OCI-LY7 (cell line): ENCODE measurements around the gene ZNF593. TPM values are rescaled to one million over a fixed set of nuclear protein-coding genes. Genes with fewer than 3 reads are reported as not detected.

Source experiments
- BruUV-seq: library from RNA; stranded (reverse); fragments of 400-500 nt; replicated peaks from 2 replicates; lab custom pipeline; 2021; lab: Mats Ljungman, UMichigan
- CTCF ChIA-PET: fragments of 300-600 bp; sonication (Branson Sonifier 250); formaldehyde crosslinking; loops from one replicate; lab custom pipeline; 2022; ENCODE audit warnings: antibody characterized with exemption; ENCODE audit not compliant: unreplicated experiment; lab: Charles Lee
- POLR2A ChIA-PET: fragments of 300-600 bp; sonication (Branson Sonifier 250); formaldehyde crosslinking; loops from one replicate; lab custom pipeline; 2022; ENCODE audit warnings: antibody characterized with exemption; lab: Charles Lee
- DNase-seq: peaks from one replicate; pipeline ENCODE4 v3.0.0-alpha.2; 2015; ENCODE audit warnings: low spot score
- H2AFZ ChIP-seq: fragments of 200-600 bp; sonication (generic), shearing (Covaris generic); 2 replicates; pipeline ENCODE4 v1.6.1; 2014; ENCODE audit warnings: mild to moderate bottlenecking, antibody characterized with exemption, low read length, moderate library complexity
- H3K27ac ChIP-seq: fragments of 200-600 bp; sonication (generic); 2 replicates; pipeline ENCODE4 v1.5.1; 2014; ENCODE audit warnings: mixed run types, low read depth, mild to moderate bottlenecking, moderate library complexity, low read length, inconsistent platforms; ENCODE audit not compliant: poor library complexity, severe bottlenecking
- H3K36me3 ChIP-seq: fragments of 200-600 bp; sonication (generic); 2 replicates; pipeline ENCODE4 v1.6.1; 2014; ENCODE audit warnings: mild to moderate bottlenecking, antibody characterized with exemption, low read length, moderate library complexity, mixed read lengths; ENCODE audit not compliant: insufficient read depth
- H3K4me1 ChIP-seq: fragments of 200-600 bp; sonication (generic); 2 replicates; pipeline ENCODE4 v1.5.1; 2014; ENCODE audit warnings: mild to moderate bottlenecking, low read length; ENCODE audit not compliant: insufficient read depth, poor library complexity, severe bottlenecking
- H3K4me2 ChIP-seq: fragments of 200-600 bp; sonication (generic); 2 replicates; pipeline ENCODE4 v1.6.1; 2014; ENCODE audit warnings: mild to moderate bottlenecking, low read length
- H3K4me3 ChIP-seq: fragments of 200-600 bp; sonication (generic); 2 replicates; pipeline ENCODE4 v1.5.1; 2014; ENCODE audit warnings: mild to moderate bottlenecking, low read depth, low read length; ENCODE audit not compliant: poor library complexity, severe bottlenecking
- H3K79me2 ChIP-seq: fragments of 200-600 bp; sonication (generic); 2 replicates; pipeline ENCODE4 v1.6.1; 2016; ENCODE audit warnings: low read depth, mild to moderate bottlenecking, low read length, moderate library complexity, mixed read lengths; ENCODE audit not compliant: insufficient read depth
- H3K9me2 ChIP-seq: fragments of 200-600 bp; sonication (generic); 2 replicates; pipeline ENCODE4 v1.6.1; 2016; ENCODE audit warnings: mild to moderate bottlenecking, low read length, mixed read lengths; ENCODE audit not compliant: insufficient read depth
- H3K9me3 ChIP-seq: fragments of 200-600 bp; sonication (generic); 2 replicates; pipeline ENCODE4 v1.6.1; 2014; ENCODE audit warnings: mild to moderate bottlenecking, mixed run types, low read length, mixed read lengths
- H4K20me1 ChIP-seq: fragments of 200-600 bp; sonication (generic); 2 replicates; pipeline ENCODE4 v1.6.1; 2014; ENCODE audit warnings: mild to moderate bottlenecking, antibody characterized with exemption, low read length, moderate library complexity, mixed read lengths; ENCODE audit not compliant: insufficient read depth
- EZH2phosphoT487 ChIP-seq: fragments of 200-600 bp; sonication (generic); IDR thresholded peaks from 2 replicates; pipeline ENCODE4 v1.6.1; 2018; ENCODE audit warnings: low read depth, borderline replicate concordance, mild to moderate bottlenecking, mixed run types, antibody characterized with exemption, low read length, moderate library complexity, mixed read lengths
- intact Hi-C: fragments of 100-400 bp; cut with micrococcal nuclease; formaldehyde crosslinking; loops from one replicate; pipeline ENCODE4 v1.10.0; 2022; ENCODE audit not compliant: unreplicated experiment
- total RNA-seq, 2 experiments: library from RNA; depleted of rRNA in 1 of 2; stranded (reverse); fragments of >200 nt in 1 of 2; shearing (Covaris generic) in 1 of 2; gene quantifications; 2 replicates each; pipeline ENCODE4 v1.2.3, GENCODE V29; 2014 to 2022
- TF ChIP-seq, protein P1 (sequence below): fragments of 200-600 bp; sonication (generic); conservative IDR thresholded peaks from 2 replicates; pipeline ENCODE4 v1.5.1; 2014; ENCODE audit warnings: mild to moderate bottlenecking, antibody characterized with exemption, low read length, moderate library complexity, mixed read lengths

Gene ZNF593
- total RNA-seq, 2 experiments from 2014 or later, result 42.8 to 63.6 TPM

DNA sequence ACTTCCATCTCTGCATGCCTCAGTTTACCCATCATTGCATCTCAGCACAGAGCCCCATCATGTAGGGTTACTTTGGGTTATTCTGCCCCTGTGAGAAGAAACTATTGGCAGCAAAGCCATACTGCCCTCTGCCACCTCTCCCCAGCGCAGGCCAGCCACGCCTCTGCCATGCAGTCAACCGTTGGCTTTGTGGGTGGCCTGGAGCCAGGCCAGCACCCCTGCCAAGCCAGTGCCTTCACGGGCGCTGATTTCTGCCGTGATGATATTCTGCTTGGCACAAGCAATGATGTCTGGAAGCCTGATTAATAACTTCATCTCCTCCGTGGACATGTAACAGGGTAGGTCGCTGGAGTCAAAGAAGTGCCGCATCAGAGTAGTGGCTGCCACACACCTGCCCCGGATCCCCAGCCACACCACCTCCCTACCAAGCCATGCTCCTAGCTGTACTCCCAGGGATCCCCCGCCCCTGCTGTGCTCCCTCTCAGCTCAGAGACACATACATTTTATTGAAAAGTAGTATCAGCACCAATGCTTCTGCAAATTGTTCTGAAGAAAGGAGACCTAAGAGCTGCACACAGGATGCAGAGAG lies 49.3 kb downstream of the ZNF593 start:
- Histone ChIP-seq H3K27ac (no peak overlapping the region), H3K36me3 (no peaks in the 10 kb centered on the region), H3K4me1 (no peaks in the 10 kb centered on the region), H2AFZ (no peak overlapping the region), H3K79me2 (no peaks in the 10 kb centered on the region), H3K9me3 (no peaks in the 10 kb centered on the region), H3K4me2 (no peak overlapping the region), H3K4me3 (no peak overlapping the region), H4K20me1 (no peaks in the 10 kb centered on the region; the same call in 1 of the 2 replicates), H3K9me2 (no peaks in the 10 kb centered on the region)
- POLR2A ChIA-PET, result no interaction called here
- intact Hi-C loops, result no loop called here
- CTCF ChIA-PET, result no interaction called here
- DNase-seq, result no peak
- BruUV-seq, result no TSS peak
- no peak for TF ChIP-seq EZH2phosphoT487
- TF ChIP-seq, protein P1, sequence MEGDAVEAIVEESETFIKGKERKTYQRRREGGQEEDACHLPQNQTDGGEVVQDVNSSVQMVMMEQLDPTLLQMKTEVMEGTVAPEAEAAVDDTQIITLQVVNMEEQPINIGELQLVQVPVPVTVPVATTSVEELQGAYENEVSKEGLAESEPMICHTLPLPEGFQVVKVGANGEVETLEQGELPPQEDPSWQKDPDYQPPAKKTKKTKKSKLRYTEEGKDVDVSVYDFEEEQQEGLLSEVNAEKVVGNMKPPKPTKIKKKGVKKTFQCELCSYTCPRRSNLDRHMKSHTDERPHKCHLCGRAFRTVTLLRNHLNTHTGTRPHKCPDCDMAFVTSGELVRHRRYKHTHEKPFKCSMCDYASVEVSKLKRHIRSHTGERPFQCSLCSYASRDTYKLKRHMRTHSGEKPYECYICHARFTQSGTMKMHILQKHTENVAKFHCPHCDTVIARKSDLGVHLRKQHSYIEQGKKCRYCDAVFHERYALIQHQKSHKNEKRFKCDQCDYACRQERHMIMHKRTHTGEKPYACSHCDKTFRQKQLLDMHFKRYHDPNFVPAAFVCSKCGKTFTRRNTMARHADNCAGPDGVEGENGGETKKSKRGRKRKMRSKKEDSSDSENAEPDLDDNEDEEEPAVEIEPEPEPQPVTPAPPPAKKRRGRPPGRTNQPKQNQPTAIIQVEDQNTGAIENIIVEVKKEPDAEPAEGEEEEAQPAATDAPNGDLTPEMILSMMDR, result no peak

Other genes with a start within 250 kb of the ZNF593 start
- gene PAFAH2, start 171.8 kb upstream of the ZNF593 start, total RNA-seq (2014; rRNA removed; shearing (Covaris generic)), result 2.9 and 4.1 TPM in 2 replicates
- gene PAFAH2, start 171.8 kb upstream of the ZNF593 start, total RNA-seq (2022), result 7.3 and 8.7 TPM in 2 replicates
- gene EXTL1, start 148.1 kb upstream of the ZNF593 start, total RNA-seq (2014; rRNA removed; shearing (Covaris generic)), result not detected in 2 replicates
- gene EXTL1, start 148.1 kb upstream of the ZNF593 start, total RNA-seq (2022), result 0.26 and 0.67 TPM in 2 replicates
- not detected in 2 replicates for gene SLC30A2, start 123.8 kb upstream of the ZNF593 start, total RNA-seq (2014; rRNA removed; shearing (Covaris generic))
- gene SLC30A2, start 123.8 kb upstream of the ZNF593 start, total RNA-seq (2022), result not detected in 2 replicates
- gene TRIM63, start 102.3 kb upstream of the ZNF593 start, total RNA-seq (2014; rRNA removed; shearing (Covaris generic)), result not detected in 2 replicates
- not detected in 2 replicates for gene TRIM63, start 102.3 kb upstream of the ZNF593 start, total RNA-seq (2022)
- gene PDIK1L, start 58.1 kb upstream of the ZNF593 start, total RNA-seq (2014; rRNA removed; shearing (Covaris generic)), result 10.4 and 12.9 TPM in 2 replicates
- 17.2 and 21.3 TPM in 2 replicates for gene PDIK1L, start 58.1 kb upstream of the ZNF593 start, total RNA-seq (2022)
- gene FAM110D, start 10.8 kb upstream of the ZNF593 start, total RNA-seq (2014; rRNA removed; shearing (Covaris generic)), result not detected in 2 replicates
- 0.11 TPM in 1 of 2 replicates, not detected in the other for gene FAM110D, start 10.8 kb upstream of the ZNF593 start, total RNA-seq (2022)
- not detected in 2 replicates for gene C1orf232, start 945 bp upstream of the ZNF593 start, total RNA-seq (2014; rRNA removed; shearing (Covaris generic))
- gene C1orf232, start 945 bp upstream of the ZNF593 start, total RNA-seq (2022), result not detected in 2 replicates
- gene ZNF593OS, start 1.9 kb downstream of the ZNF593 start, total RNA-seq (2014; rRNA removed; shearing (Covaris generic)), result not detected in 2 replicates
- gene ZNF593OS, start 1.9 kb downstream of the ZNF593 start, total RNA-seq (2022), result not detected in 2 replicates
- gene CNKSR1, start 7.6 kb downstream of the ZNF593 start, total RNA-seq (2014; rRNA removed; shearing (Covaris generic)), result 0.77 and 2.5 TPM in 2 replicates
- 2.5 and 2.7 TPM in 2 replicates for gene CNKSR1, start 7.6 kb downstream of the ZNF593 start, total RNA-seq (2022)
- not detected in 2 replicates for gene CATSPER4, start 20.7 kb downstream of the ZNF593 start, total RNA-seq (2014; rRNA removed; shearing (Covaris generic))
- gene CATSPER4, start 20.7 kb downstream of the ZNF593 start, total RNA-seq (2022), result not detected in 2 replicates
- 46.4 and 55.2 TPM in 2 replicates for gene CEP85, start 64.3 kb downstream of the ZNF593 start, total RNA-seq (2014; rRNA removed; shearing (Covaris generic))
- 47.1 and 53.6 TPM in 2 replicates for gene CEP85, start 64.3 kb downstream of the ZNF593 start, total RNA-seq (2022)
- gene SH3BGRL3, start 110.2 kb downstream of the ZNF593 start, total RNA-seq (2014; rRNA removed; shearing (Covaris generic)), result 18.6 and 25.3 TPM in 2 replicates
- gene SH3BGRL3, start 110.2 kb downstream of the ZNF593 start, total RNA-seq (2022), result 58.6 and 60.9 TPM in 2 replicates
- gene UBXN11, start 136.7 kb downstream of the ZNF593 start, total RNA-seq (2014; rRNA removed; shearing (Covaris generic)), result 74.2 and 75.8 TPM in 2 replicates
- gene UBXN11, start 136.7 kb downstream of the ZNF593 start, total RNA-seq (2022), result 98.6 and 111 TPM in 2 replicates
- 409 and 470 TPM in 2 replicates for gene CD52, start 148.1 kb downstream of the ZNF593 start, total RNA-seq (2014; rRNA removed; shearing (Covaris generic))
- 677 and 769 TPM in 2 replicates for gene CD52, start 148.1 kb downstream of the ZNF593 start, total RNA-seq (2022)
- 1.3 and 4.4 TPM in 2 replicates for gene CRYBG2, start 184.2 kb downstream of the ZNF593 start, total RNA-seq (2014; rRNA removed; shearing (Covaris generic))
- gene CRYBG2, start 184.2 kb downstream of the ZNF593 start, total RNA-seq (2022), result 3.0 and 5.5 TPM in 2 replicates
- not detected in 2 replicates for gene ZNF683, start 202.8 kb downstream of the ZNF593 start, total RNA-seq (2014; rRNA removed; shearing (Covaris generic))
- gene ZNF683, start 202.8 kb downstream of the ZNF593 start, total RNA-seq (2022), result not detected in 2 replicates
- gene LIN28A, start 240.9 kb downstream of the ZNF593 start, total RNA-seq (2014; rRNA removed; shearing (Covaris generic)), result not detected in 2 replicates
- not detected in 2 replicates for gene LIN28A, start 240.9 kb downstream of the ZNF593 start, total RNA-seq (2022)